NCI-H748 (cell line): ENCODE measurements around the gene KLHL3.
"Not testable (repeated sequence)": the region's sequence is repeated elsewhere in the genome, so short reads cannot be mapped to it uniquely, and the experiment has no call there.

Source experiments
- DNase-seq: peaks from one replicate; lab custom pipeline; 2025; ENCODE audit not compliant: unreplicated experiment; lab: John Stamatoyannopoulos, UW

Gene KLHL3

GRCh38 chr5:137735555-137736284, at the start of gene KLHL3:
TSS of gene KLHL3 (minus strand) at chr5:137736089. CDS start at chr5:137735646, 443 bp downstream.
- DNase-seq, result peak; percentile 69

DNA sequence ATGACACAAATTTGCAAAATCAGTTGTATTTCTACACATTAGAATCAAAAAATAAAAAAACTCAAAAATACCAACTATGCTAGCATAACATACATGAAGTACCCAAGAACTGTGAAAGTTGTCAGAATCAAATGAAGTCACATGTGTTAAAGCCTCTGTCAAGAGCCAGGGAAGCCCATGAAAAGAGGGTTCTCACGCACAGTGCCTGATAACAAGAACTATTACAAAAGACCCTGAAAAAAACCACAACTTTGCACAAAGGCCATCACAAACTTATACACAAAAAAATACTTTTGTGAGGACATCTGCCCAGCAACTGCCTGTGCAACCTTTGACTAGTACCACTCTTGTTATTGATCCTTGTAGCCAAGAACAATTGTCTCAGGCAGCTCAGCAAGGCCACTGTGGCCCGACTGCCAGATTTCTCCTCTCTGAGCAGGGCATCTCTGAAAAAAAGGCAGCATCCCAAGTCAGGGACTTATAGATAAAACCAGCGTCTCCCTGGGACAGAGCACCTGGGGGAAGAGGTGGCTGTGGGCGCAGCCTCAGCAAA, 47.2 kb upstream of the KLHL3 start:
- DNase-seq, result no peak

DNA sequence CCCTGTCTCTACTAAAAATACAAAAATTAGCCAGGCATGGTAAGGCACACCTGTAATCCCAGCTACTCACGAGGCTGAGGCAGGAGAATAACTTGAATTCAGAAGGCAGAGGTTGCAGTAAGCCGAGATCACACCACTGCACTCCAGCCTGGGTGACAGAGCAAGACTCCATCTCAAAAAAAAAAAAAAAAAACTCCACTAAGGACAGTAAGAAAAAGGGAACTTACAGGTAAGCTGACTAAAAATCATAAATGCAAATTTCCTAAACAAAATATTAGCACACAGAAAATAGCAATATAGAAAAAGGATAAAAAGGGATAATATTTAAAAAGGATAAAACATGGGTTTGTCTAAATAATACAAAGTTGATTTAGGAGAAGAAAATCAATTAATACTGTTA, 46.2 kb upstream of the KLHL3 start:
- DNase-seq, result no peak

- DNase-seq, result peak; percentile 27
Observed at GRCh38 chr5:137778772-137779564, 43.1 kb upstream of the KLHL3 start.

DNA sequence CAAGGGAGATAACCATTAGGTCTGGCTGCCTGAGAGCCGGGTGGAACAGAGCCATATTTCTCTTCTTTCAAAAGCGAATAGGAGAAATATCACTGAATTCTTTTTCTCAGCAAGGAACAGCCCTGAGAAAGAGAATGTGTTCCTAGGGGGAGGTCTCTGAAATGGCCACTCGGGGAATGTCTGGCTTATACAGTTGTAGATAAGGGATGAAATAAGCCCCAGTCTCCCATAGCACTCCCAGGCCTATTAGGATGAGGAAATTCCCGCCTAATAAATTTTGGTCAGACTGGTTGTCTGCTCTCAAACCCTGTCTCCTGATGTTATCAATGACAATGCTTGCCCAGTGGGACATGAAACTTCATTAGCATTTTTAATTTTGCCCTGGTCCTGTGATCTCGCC, 32.0 kb upstream of the KLHL3 start:
- not testable (repeated sequence) for DNase-seq

DNA sequence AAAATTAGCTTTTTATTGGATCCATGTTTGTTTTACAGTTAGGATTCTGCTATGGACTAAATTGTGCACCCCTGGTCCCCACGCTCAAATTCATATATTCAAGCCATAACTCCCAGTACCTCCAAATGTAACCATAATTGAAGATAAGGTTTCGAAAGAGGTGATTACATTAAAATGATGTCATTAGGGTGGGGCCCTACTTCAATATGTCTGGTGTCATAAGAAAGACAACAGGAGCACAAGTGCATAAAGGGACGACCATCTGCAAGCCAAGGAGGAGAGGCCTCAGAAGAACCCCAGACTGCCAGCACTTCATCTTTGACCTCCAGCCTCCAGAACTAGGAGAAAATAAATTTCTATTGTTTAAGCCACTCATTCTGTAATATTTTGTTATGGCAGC, 25.7 kb upstream of the KLHL3 start:
- DNase-seq, result no peak

DNA sequence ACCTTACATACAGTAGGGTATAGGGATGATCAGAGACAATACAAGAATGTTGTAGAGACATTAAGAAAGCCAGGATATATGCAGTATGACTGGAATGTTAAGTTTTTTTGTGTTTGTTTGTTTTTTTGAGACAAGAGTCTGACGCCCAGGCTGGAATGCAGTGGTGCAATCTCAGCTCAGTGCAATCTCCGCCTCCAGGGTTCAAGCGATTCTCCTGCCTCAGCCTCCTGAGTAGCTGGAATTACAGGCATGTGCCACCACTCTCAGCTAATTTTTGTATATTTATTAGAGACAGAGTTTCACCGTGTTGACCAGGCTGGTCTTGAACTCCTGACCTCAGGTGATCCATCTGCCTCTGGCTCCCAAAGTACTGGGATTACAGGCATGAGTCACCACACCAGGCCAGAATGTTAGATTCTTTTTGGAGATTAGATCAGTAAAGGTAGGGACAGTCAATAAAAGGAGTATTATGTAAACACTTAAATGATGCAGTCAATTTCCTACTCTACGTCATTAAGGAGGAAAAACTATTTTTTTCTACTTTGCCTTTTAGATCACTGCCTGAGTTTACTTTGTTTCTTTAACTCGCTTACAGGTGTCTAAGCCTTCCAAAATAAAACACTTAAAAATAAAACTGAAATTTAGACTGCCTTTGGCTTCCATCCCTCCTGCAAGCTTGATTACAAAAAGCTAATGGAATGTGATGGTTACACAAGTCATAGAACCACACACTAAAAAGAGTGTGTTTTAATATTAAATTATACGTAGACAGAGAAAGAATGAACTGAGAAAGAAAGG, 25.0 kb upstream of the KLHL3 start:
- DNase-seq, result no peak

DNA sequence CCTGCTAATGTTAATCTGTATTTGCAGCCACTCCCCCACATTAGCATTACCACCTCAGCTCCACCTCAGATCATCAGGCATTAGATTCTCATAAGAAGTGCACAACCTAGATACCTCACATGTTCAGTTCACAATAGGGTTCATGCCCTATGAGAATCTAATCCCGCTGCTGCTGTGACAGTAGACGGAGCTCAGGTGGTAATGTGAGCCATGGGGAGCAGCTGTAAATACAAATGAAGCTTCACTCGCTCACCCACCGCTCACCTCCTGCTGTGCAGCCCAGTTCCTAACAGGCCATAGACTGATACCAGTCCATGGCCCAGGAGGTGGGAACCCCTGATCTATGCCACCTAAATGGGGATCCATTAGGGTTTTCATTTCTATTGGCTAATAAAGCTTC, 24.4 kb upstream of the KLHL3 start:
- no peak for DNase-seq

GRCh38 chr5:137758715-137759306, 22.9 kb upstream of the KLHL3 start:
- no peak for DNase-seq

GRCh38 chr5:137758121-137758520, 22.2 kb upstream of the KLHL3 start:
- no peak for DNase-seq

DNA sequence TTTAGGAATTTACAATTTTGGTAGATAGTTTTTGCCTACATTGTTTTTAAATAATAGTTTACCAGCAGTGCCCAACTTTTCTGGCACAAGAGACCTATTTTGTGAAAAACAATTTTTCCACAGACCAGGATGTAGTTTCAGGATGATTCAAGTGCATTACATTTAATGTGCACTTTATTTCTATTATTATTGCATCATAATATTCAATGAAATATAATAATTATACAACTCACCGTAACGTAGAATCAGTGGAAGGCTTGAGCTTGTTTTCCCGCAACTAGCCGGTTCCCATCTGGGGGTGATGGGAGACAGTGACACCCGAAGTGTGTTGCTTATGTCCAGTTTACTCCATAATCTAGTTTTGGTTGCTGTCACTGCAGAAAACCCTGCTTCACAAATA, 21.7 kb upstream of the KLHL3 start:
- no peak for DNase-seq

GRCh38 chr5:137754961-137755762, 19.3 kb upstream of the KLHL3 start:
- no peak for DNase-seq

GRCh38 chr5:137754188-137754960, 18.5 kb upstream of the KLHL3 start, which contains the start of gene HNRNPA0:
TSS of gene HNRNPA0 (minus strand) at chr5:137754363. CDS start at chr5:137754066, 297 bp downstream.
- DNase-seq, result peak; percentile 98

- DNase-seq, result peak; percentile 80
Observed at GRCh38 chr5:137753691-137754187, 17.9 kb upstream of the KLHL3 start.

GRCh38 chr5:137752905-137753690, 17.2 kb upstream of the KLHL3 start:
- DNase-seq, result peak; percentile 42

DNA sequence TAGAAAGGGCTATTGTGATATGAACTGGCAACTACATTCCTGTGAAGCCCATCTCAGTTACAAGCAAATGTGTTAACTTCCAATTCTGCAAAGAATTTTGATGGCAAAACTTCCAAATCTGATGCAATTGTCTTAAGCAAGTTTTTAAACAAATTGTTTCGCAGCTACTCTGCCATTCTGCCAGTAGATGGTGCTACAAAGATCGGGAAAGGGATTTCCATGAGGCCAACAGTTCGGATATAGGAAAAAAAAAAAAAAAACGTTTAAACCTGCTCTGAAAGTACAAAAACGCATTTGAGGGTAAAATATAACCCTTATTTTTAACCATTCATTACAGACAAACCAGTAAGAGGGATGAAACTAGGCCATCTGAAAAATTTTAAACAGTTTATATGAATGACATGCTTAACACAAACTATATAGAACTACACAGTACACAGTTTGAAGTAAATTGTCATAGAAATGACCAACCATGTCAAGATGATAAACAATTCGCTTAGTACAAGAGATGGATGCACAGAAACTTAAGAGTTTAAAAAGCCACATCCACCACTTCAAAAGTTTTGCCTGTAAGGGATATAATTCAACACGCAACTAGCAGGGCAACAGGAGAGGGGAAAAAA, 16.1 kb upstream of the KLHL3 start:
- peak; percentile 63 for DNase-seq

DNA sequence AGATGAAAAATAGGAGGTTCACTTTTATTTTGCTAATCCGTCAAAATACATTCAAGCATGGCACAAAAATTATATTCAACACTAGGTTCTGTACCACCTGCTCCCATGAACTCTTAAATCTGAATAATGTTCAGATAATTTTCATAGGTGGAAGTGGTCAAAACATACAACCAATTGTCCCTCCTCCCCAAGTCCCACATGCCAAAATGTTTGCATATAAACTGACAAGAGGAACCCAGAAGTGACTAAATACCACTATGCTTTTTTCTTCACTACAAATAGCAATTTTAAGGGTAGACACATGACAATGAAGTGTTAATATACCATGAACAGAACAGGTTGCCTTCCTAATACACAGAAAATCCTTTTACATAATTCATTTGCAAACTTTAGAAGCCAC, 14.5 kb upstream of the KLHL3 start:
- DNase-seq, result no peak

GRCh38 chr5:137747848-137748247, 12.0 kb upstream of the KLHL3 start:
- DNase-seq, result no peak
